Activated CD4-positive, CD25-positive, alpha-beta regulatory T cell treated with anti-CD3 and anti-CD28 coated beads, Interleukin-2, amount 50 U/mL, for 72 hours (primary cell): Measurements from ENCODE around the gene TESMIN.

Source experiments
- DNase-seq: peaks from one replicate; pipeline ENCODE4 v3.0.0; 2021

TESMIN gene

DNA sequence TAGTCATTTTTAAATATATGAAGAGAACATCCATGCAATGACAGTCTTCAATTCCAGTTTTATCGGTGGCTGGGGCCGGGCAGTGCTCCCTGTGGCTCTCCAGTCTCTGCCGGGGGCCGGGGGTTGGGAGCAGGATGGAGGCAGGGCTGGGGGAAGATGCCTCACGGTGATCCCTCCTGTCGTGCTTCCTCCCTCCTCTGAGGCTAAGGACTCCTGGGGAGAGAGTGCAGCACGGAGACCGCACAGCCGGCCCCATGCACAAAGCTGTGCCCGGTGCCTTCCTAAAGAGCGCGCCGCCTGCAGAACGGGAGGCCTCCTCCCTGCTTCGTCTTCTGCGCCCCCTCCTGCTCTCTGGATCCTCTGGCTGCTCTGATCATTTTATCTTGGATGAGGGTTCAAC lies 46.4 kb downstream of the TESMIN start:
- no peak for DNase-seq

DNA sequence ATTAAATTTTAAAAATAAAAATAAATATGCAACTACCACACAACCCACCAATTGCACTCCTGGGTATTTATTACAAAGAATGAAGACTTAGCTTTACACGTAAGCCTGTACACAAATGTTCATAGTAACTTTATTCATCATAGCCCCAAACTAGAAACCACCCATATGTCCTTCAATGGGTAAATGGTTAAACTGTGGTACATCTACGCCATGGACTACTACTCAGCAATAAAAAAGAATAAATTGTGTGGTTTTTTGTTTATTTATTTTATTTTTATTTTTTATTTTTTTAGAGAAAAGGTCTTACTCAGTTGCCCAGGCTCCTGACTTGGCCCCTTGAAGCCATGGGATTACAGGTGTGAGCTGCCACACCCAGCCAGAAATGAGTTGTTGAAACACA lies 52.3 kb downstream of the TESMIN start:
- DNase-seq, result no peak

DNA sequence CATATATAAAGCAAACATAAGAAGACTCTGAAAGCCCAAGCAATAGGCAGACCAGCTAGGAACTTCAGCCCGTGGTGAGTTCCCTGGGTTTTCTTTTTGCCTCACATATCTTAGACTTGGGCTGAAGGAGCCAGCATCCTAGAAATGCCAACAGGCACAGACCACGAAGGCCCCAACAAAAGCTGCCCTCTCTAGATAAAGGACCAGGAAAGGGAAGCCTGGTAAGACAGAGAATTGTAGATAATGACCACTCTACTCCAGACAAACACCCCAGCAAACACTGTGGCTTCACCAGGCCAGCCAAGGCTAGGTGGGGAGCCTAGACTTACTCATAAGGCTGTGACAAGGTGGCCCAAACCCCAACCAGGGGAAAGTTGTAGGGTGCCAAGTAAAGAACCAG lies 55.8 kb downstream of the TESMIN start:
- no peak for DNase-seq

DNA sequence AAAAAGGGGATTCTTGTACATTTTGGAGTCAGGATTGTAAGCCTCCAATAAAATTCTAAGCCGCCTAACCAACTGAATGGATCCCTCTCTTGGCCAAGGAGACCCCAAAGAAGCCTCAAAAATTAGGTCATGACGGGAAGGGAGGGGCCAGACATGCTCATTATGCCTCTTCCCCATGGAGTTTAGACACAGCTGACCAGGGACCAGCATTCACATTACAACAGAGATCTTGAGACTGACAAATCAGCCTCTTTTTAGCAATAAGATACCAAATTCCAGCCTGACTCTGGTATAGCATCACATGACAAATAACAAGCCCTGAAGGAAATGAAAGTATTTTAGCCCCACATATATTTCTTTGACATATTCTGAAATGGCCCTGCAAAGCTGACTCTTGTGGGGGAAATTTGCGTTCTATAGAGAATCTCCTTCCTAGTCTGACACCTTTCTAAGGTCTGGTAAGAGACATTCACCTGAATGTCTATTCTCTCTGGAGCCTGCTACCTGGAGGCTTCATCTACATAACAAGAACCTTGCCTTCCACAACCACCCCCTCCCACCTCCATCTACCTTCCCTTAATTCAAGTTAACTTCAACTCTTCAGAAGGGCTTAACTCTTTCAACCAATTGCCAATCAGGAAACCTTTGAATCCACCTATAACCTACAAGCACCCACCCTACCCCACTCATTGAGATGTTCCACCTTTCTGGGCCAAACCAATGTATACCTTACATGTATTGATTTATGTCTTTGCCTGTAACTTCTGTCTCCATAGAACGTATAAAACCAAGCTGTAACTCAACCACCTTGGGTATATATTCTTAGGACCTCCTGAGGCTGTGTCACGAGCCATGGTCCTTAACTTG lies 56.7 kb downstream of the TESMIN start:
- DNase-seq, result no peak

DNA sequence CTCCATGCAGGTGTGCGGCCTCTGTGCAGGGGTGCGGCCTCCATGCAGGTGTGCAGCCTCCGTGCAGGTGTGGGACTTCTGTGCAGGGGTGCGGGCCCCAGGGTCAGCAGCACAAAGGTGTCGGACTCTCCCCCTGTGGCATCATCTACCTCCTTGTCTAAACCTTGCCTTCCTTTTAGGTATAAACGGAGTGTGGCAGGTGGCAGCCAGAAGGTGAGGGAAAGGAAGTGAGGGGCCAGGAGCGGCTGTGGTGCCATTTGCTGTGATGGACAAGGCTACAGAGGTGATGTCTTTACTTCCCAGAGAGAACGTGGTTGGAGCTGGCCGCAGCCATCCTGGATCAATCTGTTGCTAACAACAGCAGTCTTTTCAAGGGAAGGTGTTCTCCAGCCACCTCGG lies 57.8 kb downstream of the TESMIN start:
- no peak for DNase-seq

DNA sequence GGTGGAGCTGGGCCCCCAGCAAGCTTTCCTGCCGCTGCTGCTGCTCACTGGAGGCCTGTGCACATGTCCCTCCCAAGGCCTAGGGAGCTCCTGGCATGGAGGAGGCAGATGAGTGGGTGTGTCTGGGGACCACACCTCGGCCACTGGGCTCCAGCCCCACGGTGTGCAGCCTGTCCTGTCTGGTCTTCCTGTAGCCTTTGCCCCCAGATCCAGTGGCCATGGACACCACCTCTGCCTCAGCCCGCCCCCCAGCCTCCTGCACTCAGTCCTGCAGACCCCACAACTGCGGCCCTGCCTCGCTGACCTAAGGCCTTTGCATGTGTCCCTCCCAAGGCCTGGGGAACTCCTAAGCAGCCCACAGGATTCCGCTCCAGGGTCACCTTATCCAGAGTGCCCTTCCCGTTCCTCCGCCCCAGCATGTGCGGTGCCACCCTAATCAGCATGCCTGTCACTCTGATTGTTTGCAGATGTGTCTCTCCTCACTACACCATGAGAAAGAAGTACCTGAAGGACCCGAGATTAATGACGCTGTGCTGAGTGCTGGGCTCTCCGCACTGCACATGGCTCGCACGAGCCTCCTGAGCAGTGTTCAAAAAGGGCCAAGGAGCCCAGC lies 58.3 kb downstream of the TESMIN start:
- DNase-seq, result no peak

DNA sequence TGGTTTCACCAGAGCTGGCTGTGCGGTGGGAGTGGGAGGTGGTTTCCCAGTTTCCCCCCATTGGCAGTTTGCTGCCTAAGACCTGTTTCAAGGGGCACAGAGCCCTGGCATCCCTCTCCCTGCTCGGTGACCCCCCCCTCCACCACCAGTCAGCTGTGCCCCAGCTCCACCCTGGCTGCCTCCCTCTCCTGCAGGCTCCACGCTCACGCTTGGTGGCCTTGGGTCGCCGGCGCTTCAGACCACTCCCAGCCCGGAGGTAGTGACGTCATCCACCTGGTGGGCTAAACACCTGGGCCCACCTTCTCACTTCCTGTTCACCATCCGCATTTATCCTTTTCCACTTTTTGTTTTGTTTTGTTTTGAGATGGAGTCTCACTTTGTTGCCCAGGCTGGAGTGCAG lies 59.2 kb downstream of the TESMIN start:
- DNase-seq, result no peak

DNA sequence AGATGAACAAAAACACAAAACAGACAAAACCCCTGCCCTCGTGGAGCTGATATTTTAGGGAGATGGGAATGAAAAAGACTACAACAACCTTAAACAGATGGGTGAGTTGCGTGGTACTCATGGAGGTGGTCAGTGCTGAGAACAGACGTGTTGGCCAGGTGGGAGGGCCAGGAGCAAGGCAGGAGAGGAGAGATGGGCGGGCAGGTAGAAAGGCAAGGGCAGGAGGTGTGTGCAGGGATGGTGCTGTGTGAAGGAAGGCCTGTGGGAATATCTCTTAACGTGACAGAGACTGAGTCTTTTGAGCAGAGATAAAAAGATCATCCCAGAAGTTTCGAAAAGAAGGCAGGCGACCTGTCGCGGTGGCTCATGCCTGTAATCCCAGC lies 59.9 kb downstream of the TESMIN start:
- no peak for DNase-seq

DNA sequence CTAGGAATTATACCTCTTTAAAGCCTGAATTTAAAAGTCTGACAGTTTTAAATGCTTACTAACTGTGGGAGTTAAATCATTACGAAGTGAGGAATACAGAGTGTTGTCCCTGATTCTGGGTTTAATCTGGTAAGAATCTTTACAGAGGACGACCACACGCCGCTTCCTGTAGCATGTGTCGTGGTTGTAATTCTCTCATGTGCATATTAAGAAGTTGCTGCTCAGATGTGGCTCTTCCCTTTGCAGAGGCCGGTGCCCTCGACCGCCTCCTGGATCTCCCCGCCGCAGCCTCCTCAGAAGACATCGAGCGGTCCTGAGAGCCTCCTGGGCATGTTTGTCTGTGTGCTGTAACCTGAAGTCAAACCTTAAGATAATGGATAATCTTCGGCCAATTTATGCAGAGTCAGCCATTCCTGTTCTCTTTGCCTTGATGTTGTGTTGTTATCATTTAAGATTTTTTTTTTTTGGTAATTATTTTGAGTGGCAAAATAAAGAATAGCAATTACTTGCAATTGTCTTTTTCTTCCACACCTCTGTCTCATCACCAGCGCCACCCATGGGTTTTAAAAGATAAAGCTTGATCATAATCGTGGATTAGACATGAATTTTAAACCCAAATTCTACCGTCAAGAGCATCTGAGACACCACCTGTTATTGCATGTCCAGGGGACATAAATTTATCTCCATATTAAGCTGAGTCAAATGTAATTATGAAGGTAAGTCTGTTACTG lies 60.5 kb downstream of the TESMIN start:
- no peak for DNase-seq

DNA sequence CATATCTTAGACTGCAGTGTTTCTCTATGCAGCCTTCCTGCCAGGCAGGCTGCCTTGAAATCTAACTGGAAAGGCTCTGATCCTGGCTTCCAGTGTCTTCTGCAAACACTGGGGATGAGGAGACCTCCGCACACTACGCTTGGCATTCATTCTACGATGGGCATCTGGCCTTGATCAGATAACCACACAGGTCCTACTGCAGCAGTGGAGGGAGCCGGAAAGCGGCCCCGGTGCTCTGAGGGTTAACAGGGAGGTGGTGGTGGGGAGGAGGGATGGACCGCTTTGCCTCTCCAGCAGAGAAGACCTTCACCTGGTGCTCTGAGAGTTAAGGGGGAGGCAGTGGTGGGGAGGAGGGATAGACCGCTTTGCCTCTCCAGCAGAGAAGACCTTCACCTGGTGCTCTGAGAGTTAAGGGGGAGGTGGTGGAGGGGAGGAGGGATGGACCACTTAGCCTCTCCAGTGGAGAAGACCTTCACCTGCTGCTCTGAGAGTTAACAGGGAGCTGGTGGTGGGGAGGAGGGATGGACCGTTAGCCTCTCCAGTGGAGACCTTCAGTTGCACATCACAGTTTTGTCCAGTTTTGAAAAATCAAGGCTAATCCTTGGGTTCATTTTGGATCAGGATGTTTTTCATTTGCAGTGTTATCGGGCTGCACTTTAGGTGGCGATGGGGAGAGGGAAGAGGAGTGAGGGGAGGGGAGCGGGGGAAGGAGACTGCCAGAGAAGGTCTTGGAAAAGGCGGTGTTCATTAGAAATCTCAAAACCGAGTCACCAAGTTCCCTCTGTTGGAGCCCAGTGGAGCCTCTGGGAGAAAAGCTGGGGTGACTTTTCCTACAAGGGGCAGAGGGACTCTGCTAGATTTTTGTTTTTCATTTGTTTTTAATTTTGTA lies 61.3 kb downstream of the TESMIN start:
- no peak for DNase-seq

DNA sequence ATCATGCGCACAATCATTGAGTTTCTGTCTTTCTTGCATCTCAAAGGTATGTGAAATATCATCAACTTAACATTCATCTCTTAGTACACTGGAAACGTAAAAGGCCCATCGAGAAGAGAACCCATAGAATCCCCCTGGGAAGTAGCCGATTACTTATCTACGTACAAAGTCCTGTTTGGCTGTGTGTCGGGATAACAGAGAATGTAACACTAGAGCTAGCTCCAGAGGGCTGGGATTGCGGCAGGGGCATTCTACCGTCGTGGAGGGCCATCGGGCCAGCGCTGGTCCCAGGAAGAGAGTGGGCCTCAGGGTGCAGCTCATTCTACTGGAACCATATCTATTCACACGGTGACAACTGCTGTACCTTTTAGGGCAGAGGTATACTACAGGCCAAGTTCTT lies 62.4 kb downstream of the TESMIN start:
- DNase-seq, result no peak

DNA sequence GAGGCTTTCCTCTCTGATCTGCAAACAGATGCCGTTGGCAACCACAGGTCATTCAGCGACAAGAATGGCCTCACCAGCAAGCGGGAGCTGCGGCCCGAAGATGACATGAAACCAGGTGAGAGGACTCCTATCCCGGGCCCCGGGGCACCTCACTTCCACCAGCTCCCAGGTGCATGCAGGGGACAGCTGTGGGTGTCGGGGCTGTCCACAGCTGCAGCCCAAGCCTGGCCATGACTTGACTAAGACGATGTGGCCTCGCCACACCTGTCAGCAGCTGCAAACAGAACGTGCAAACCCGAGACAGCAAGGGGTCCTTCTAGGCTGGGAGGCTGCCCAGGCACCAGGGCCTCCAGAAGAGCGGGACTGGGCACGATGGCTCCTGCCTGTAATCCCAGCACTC lies 63.3 kb downstream of the TESMIN start:
- DNase-seq, result no peak

DNA sequence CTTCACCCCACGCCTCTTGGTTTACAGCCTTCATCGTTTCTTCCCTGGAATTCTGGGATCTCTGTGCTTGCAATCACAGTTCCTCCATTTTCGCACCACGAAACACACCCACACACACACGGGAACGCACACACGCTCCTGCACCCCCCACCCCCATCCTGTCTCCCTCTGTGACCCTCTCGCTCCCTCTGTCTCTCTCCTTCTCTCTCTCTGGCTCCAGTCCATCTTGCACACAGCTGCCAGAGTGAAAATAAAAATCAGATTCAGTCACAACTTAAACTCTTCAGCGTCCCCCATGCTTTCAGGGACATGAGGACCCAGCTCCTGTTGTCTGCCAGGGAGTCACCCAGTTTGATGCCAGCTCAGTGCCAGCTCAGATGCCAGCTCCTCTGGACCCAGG lies 64.0 kb downstream of the TESMIN start:
- DNase-seq, result no peak

DNA sequence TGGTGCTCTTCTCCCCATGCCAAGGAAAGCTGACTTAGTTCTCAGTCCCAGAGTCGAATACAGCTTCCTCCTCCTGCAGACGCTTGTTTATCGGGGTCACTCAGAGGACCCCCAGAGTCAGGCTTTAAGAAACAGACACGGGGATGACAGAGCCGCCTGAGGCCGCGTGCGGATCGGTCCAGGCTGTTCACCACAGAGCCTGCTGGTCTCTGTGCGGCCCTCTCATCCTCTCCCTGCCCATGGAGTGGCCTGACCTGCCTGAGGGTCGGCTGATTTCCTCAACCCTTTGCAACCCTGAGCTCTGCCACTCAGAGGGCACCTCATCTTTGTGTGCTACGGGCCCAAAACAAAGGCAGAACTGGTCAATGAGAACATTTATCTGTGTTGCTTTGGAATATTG lies 64.8 kb downstream of the TESMIN start:
- DNase-seq, result no peak

DNA sequence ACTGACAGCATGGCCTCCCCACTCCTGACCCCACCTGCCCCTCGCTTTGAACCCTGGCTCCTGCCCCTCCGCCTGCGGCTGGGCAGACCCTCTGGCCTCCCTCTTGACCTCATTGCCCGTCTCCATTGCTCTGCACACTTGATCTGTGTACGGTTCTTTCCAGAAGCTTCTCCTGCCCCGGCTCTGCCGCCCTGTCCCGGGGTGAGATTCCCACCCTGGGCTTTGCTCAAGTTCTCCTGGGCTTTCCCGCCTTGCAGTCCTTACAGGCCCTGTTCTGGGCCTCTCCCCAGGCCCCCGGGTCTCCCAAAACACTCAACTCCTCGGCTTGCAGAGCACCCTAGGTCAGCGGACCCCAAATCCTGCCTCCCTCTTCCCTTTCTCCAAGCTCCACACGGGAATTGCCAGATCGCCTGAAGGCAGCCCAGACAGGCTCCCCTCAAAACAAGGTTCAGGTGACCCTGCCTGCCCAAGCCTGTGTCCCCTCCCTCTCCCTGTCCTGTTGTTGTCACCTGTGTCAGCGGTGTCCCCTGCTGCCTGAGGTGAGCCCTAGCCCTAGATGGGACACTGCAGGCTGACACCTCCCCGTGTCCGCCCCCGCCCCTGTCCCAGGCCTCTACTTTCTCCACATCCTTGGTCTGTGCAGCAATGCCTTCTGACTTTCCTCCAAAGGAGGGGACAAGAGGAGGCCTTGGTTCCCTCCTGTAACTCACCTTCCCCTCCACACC lies 65.5 kb downstream of the TESMIN start:
- no peak for DNase-seq

DNA sequence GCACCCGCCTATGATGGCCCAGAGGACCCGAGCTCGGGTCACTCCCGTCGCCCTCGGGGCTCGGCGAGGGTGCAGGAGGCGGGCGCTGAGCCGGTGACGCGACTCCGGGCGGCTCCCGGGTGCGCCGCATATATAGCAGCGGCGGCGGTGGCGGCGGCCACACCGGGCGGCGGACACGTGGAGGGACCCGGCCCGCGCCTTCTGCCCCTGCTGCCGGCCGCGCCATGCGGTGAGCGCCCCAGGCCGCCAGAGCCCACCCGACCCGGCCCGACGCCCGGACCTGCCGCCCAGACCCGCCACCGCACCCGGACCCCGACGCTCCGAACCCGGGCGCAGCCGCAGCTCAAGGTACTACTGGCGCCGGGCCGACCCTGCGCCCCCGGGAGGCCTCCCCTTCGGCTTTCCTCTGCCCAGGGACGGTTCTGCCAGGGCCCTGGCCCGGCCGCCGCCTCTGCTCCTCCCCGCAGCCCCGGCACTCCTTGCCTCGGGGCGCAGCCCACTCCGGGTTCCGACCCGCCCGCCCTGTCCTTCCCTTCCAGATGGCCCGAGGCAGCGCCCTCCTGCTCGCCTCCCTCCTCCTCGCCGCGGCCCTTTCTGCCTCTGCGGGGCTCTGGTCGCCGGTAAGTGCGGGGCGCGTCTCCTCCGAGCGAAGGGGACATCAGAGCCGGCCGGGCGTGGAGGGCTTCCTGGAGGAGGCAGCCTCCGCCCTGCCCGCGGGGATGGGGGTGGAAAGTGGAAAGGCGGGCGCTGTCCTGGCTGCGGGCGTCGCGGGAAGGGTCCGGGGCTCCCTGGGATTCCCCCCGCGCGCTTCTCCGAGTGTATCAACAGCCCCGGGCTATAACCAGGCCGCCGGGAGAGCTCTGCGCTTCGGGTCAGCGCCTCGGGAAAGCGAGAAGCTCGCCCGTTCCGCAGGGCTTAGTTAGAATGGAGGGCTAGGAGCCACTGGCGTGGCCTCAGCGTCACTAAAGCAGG lies 66.6 kb downstream of the TESMIN start, which contains the start of gene GAL:
TSS of gene GAL (plus strand) at position 160 of the 972 bp plus-strand sequence. CDS start at position 540, 380 bp downstream.
- DNase-seq, result no peak

DNA sequence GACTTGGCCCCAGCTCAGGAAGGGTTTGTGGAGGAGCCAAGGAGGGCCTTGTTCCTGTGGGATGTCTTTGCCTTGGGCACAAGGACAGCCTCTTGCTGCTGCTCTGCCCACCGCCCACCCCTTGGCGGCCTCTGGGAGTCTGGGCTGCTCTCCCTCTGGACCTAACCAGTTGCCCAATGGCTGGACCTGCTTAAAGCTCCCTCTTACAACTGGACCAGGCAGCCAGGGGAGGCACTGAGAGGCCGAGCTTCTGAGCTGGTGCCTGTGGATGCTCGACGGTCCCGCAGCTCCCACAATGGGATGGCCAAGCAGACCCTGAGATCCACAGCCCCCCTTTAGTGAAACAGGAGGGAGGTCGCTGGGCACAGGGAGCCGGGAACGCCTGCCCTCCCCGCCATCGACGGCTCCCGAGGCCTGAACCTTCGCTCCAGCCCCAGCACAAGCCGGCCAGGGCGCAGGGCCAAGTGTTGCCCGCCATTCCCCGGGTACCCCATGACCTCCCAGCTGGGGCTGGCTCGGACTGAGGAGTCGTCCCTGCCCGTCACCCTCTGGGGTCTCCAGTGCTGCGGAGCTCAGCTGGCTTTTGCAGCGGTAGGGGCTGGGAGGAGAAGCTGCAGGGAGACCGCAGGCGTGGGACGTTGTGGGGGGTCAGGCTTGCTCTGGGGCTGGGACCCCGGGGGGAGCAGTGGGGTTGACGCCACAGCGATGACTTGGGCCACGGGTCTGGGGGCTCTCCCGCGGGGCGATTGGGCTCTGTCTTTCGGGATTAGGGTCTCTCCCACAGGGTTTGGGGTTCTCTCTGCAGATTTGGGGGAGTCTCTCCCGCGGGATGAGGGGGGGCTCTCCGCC lies 67.6 kb downstream of the TESMIN start:
- no peak for DNase-seq

DNA sequence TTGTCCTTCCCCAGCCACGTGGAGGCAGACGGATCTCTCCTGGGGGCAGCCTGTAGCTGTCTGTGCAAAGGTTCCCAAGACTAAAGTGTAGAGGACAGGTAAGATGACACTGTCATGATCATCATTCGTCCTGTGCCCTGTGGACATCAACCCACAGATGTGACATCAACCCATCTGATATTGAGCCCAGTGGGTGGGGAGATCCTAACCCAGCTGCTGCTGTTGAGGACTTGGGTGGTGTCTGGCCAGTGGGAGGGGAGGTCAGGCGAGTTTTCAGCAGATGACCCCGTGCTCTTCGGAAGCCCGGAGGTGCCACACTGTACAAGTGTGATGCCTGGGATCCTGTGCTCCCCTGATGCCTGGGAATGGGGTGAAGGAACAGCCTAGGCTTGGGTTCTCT lies 68.2 kb downstream of the TESMIN start:
- DNase-seq, result no peak

DNA sequence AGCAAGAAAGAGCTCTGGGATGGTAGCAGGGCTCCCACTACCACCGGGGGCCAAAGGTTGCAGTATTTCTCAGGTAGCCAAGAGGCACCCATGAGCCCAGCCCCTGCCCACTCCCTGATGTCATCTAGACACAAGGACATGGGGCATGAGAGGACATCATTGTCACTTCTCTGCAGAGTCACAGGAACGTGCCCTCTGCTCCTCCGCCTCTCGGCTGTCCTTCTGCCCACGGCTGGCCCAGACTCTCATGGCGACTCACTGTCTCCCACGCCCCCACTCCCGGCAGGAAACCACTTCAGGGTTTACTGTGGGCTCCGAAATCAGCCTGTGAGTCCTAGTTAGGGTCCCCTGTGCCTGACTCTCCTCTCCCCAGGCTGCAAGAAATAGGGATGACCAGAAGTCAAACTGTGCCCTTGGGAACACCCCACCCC lies 68.8 kb downstream of the TESMIN start:
- DNase-seq, result no peak
